Fibroblast of mammary gland (primary cell): ENCODE measurements around the gene GAGE12E.
"Not testable (repeated sequence)": the region's sequence is repeated elsewhere in the genome, so short reads cannot be mapped to it uniquely, and the experiment has no call there.

Experiments
- DNase-seq: peaks from one replicate; pipeline ENCODE4 v3.0.0-alpha.2; 2010; ENCODE audit warnings: low read depth
- H3K4me3 ChIP-seq: 2 replicates; pipeline ENCODE4 v1.5.1; 2011; ENCODE audit warnings: low read depth, mild to moderate bottlenecking, low read length, moderate library complexity; ENCODE audit not compliant: control insufficient read depth

The GAGE12E gene

GRCh38 chrX:49550989-49551388 is at the start of gene GAGE12E:
Gene GAGE12E, plus strand, starts transcription at chrX:49551289. Its CDS starts 1,155 bp downstream, at chrX:49552444.
- H3K4me3 ChIP-seq = not testable (repeated sequence)

GRCh38 chrX:49531877-49532276 is 19.2 kb upstream of the GAGE12E start, which contains the start of gene GAGE12C:
Gene GAGE12C, plus strand, starts transcription at chrX:49532177. Its CDS starts 1,155 bp downstream, at chrX:49533332.
- H3K4me3 ChIP-seq, DNase-seq: not testable (repeated sequence)

More at GRCh38 chrX:49550989-49551388, at the start of gene GAGE12E:
- DNase-seq = not testable (repeated sequence)

- DNase-seq, H3K4me3 ChIP-seq: not testable (repeated sequence)
Measured at GRCh38 chrX:49541433-49541832, 9.7 kb upstream of the GAGE12E start, which contains the start of gene GAGE12D. Gene GAGE12D, plus strand, starts transcription at chrX:49541733. Its CDS starts 1,155 bp downstream, at chrX:49542888.

GRCh38 chrX:49560542-49560941 is 9.5 kb downstream of the GAGE12E start, which contains the start of gene GAGE12F:
Gene GAGE12F, plus strand, starts transcription at chrX:49560842. Its CDS starts 1,155 bp downstream, at chrX:49561997.
- not testable (repeated sequence) for DNase-seq, H3K4me3 ChIP-seq

GRCh38 chrX:49568728-49569127 is 17.6 kb downstream of the GAGE12E start:
- not testable (repeated sequence) for DNase-seq

GRCh38 chrX:49569152-49569551 is 18.1 kb downstream of the GAGE12E start:
- DNase-seq, H3K4me3 ChIP-seq: not testable (repeated sequence)

More at GRCh38 chrX:49568728-49569127, 17.6 kb downstream of the GAGE12E start:
- H3K4me3 ChIP-seq = not testable (repeated sequence)

- DNase-seq, H3K4me3 ChIP-seq: not testable (repeated sequence)
Measured at GRCh38 chrX:49570100-49570499, 19.0 kb downstream of the GAGE12E start, which contains the start of gene GAGE12G. Gene GAGE12G, plus strand, starts transcription at chrX:49570400. Its CDS starts 1,155 bp downstream, at chrX:49571555.

GRCh38 chrX:49579649-49580048 is 28.6 kb downstream of the GAGE12E start, which contains the start of gene GAGE12H:
Gene GAGE12H, plus strand, starts transcription at chrX:49579949. Its CDS starts 1,155 bp downstream, at chrX:49581104.
- H3K4me3 ChIP-seq, DNase-seq: not testable (repeated sequence)

- H3K4me3 ChIP-seq, DNase-seq: not testable (repeated sequence)
Measured at GRCh38 chrX:49589196-49589595, 38.1 kb downstream of the GAGE12E start, which contains the start of gene GAGE2A. Gene GAGE2A, plus strand, starts transcription at chrX:49589496. Its CDS starts 1,155 bp downstream, at chrX:49590651.

GRCh38 chrX:49589769-49590478 is 38.8 kb downstream of the GAGE12E start:
- not testable (repeated sequence) for H3K4me3 ChIP-seq

GRCh38 chrX:49590488-49590887 is 39.4 kb downstream of the GAGE12E start:
- not testable (repeated sequence) for DNase-seq

More at GRCh38 chrX:49589769-49590478, 38.8 kb downstream of the GAGE12E start:
- DNase-seq = not testable (repeated sequence)

GRCh38 chrX:49598720-49599119 is 47.6 kb downstream of the GAGE12E start, which contains the start of gene GAGE1:
Gene GAGE1, plus strand, starts transcription at chrX:49599020. Its CDS starts 1,155 bp downstream, at chrX:49600175.
- DNase-seq, H3K4me3 ChIP-seq: not testable (repeated sequence)

More at GRCh38 chrX:49590488-49590887, 39.4 kb downstream of the GAGE12E start:
- not testable (repeated sequence) for H3K4me3 ChIP-seq
